T-helper 1 cell treated with Interleukin-12 subunit alpha and Interleukin-12 subunit beta and Interleukin-4 antibody, amounts not matched to agents 30 μg/mL and 1 μg/mL, for 36 hours (primary cell): ENCODE measurements around the gene RHOD.

Source experiments
- H3K27ac Mint-ChIP-seq: one replicate; pipeline ENCODE4 v1.8.0; 2021; ENCODE audit warnings: mild to moderate bottlenecking, mixed read lengths
- H3K27me3 Mint-ChIP-seq: one replicate; pipeline ENCODE4 v1.8.0; 2021; ENCODE audit warnings: low read depth, mixed read lengths
- H3K36me3 Mint-ChIP-seq: one replicate; pipeline ENCODE4 v1.8.0; 2021; ENCODE audit warnings: low read depth, mixed read lengths
- H3K4me1 Mint-ChIP-seq: one replicate; pipeline ENCODE4 v1.8.0; 2021; ENCODE audit warnings: low read depth, mixed read lengths
- H3K4me3 Mint-ChIP-seq: one replicate; pipeline ENCODE4 v1.8.0; 2021; ENCODE audit warnings: mild to moderate bottlenecking, moderate library complexity, mixed read lengths
- H3K9me3 Mint-ChIP-seq: one replicate; pipeline ENCODE4 v1.8.0; 2021; ENCODE audit warnings: mixed read lengths

RHOD gene

DNA sequence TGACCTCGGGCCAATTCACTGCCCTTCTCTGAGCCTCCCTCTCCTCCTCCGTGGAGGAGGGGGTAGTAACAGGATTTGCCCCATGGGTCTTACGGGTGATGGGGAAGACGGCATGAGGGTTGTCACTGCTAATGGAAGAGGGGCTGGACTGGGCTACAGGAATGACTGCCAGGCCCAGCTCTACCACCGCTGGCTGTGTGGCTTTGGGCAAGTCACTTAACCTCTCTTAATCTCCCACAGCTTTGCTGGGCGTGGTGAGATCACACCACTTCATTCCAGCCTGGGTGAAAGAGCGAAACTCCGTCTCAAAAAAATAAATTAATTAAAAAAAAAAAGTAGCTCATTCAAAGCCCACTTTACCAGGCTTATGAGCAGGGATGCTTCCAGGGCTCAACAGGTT is 30.9 kb upstream of the RHOD start:
- peaks cover 59% of the 10 kb centered on the region for H3K27me3 Mint-ChIP-seq
- no peaks in the 10 kb centered on the region for H3K36me3 Mint-ChIP-seq
- H3K9me3 Mint-ChIP-seq: no peaks in the 10 kb centered on the region
- H3K27ac Mint-ChIP-seq: no peak overlapping the region
- H3K4me1 Mint-ChIP-seq: peaks cover 11% of the 10 kb centered on the region
- H3K4me3 Mint-ChIP-seq: no peak overlapping the region

DNA sequence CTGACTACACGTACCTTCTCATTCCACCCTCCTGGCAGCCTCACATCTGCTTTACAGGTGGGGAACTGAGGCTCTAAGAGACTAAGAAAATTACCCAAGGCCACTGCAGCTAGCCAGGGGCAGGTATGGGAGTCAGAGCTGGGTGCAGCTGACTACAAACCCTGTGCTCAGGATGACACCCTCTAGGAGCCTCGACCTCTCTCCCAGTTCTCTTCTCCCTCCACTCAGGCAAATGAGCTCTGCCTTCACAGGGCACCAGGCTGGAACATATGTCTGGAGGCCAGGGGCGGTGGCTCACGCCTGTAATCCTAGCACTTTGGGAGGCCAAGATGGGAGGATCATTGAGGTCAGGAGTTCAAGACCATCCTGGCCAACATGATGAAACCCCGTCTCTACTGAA is 29.7 kb upstream of the RHOD start:
- Mint-ChIP-seq H3K4me3 (no peak overlapping the region), H3K36me3 (no peaks in the 10 kb centered on the region), H3K4me1 (peaks cover 11% of the 10 kb centered on the region), H3K27ac (no peak overlapping the region), H3K9me3 (no peaks in the 10 kb centered on the region), H3K27me3 (peaks cover 58% of the 10 kb centered on the region)

DNA sequence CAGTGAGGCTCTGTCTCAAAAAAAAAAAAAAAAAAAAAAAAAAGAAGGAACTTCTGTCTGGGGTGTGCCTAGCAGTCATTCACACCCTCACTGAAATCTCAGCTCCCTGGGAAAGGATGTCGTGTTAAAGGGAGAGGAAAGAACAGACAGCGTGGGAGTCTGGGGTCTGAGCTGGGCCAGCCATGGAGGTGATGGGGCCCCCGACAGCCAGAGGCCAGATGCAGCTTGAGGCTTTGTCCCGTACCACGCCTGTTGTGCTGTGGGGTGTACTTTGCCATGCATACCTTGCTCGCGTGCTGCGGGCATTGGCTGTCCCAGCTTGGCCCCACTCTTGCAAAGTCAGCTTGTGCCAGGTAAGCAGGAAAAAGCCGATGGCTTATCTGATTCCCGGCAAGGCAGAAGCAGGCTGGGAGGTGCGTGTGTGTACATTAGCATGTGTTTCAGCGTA is 29.1 kb upstream of the RHOD start:
- Mint-ChIP-seq H3K27ac (no peak overlapping the region), H3K9me3 (no peaks in the 10 kb centered on the region), H3K36me3 (no peaks in the 10 kb centered on the region), H3K27me3 (peaks cover 55% of the 10 kb centered on the region), H3K4me1 (peaks cover 11% of the 10 kb centered on the region), H3K4me3 (no peak overlapping the region)

DNA sequence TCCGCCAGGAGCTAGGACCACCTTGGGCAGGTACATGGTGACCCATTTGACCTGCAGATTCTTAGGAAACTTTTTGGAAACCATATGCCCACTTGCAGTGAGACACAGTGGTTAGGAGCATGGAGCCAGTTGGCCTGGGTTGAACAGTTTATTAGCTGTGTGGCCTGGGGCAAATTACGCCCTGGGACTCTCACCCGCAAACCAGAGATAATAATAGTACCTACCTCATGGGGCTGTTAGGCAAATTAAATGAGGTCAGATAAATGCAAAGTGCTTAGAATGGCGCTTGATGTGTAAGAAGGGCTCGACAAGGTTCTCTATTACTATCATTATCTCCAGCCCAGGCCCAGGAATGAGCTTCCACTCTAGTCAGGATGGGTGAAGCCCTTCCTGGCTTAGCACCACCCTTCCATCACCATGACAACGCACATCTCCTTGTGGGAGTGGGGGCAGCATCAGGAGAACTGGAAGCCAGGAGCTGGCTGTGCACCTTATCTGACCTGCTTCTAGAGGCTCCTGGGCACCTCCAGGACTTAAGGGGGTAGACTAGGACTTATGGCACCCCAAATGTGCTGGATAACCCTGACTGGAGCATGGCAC is 28.6 kb upstream of the RHOD start:
- Mint-ChIP-seq H3K36me3 (no peaks in the 10 kb centered on the region), H3K27ac (no peak overlapping the region), H3K4me3 (no peak overlapping the region), H3K9me3 (no peaks in the 10 kb centered on the region), H3K27me3 (peaks cover 52% of the 10 kb centered on the region), H3K4me1 (peaks cover 11% of the 10 kb centered on the region)

DNA sequence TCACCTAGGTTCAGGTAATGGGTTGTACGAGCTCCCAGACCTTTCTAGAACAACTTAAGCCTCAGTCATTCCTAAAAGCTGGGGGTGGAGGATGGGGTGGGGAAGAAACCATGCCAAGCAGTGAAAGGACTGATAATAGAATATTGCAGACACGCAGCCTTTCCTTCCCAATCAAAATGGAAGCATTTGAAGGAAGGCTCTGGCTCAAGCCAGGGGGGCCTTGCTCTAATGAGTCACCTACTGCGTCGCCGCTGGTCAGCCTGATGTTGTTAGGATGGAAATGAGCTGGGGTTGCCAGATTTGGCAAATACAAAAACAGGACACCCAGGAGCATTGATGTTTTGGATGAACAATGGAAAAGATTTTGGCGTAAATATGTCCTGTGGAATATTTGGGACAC is 27.5 kb upstream of the RHOD start:
- H3K36me3 Mint-ChIP-seq: no peaks in the 10 kb centered on the region
- peaks cover 45% of the 10 kb centered on the region for H3K27me3 Mint-ChIP-seq
- H3K9me3 Mint-ChIP-seq: no peaks in the 10 kb centered on the region
- no peak overlapping the region for H3K4me3 Mint-ChIP-seq
- no peak overlapping the region for H3K27ac Mint-ChIP-seq
- peaks cover 9% of the 10 kb centered on the region for H3K4me1 Mint-ChIP-seq

DNA sequence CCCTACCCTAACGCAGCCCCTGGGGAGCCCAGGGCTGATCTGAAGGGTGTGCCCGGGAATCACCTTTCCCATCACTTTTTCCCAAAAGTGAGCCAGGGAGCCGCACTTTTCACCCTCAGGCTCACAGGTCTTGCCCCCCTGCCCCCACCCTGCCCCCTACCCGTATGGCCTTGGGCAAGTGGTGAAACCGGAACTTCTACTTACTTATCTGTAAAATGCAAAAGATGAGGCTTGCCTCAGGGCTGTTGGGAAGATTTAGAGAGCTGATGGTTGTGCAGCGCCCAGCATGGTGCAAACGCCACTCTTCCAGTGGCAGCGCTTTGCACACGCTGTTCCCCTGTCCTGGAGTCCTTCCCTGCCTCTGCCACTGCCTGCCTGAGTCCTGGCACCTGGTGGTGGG is 25.7 kb upstream of the RHOD start:
- Mint-ChIP-seq H3K4me3 (no peak overlapping the region), H3K9me3 (no peaks in the 10 kb centered on the region), H3K4me1 (no peaks in the 10 kb centered on the region), H3K36me3 (no peaks in the 10 kb centered on the region), H3K27ac (no peak overlapping the region), H3K27me3 (peaks cover 28% of the 10 kb centered on the region)

DNA sequence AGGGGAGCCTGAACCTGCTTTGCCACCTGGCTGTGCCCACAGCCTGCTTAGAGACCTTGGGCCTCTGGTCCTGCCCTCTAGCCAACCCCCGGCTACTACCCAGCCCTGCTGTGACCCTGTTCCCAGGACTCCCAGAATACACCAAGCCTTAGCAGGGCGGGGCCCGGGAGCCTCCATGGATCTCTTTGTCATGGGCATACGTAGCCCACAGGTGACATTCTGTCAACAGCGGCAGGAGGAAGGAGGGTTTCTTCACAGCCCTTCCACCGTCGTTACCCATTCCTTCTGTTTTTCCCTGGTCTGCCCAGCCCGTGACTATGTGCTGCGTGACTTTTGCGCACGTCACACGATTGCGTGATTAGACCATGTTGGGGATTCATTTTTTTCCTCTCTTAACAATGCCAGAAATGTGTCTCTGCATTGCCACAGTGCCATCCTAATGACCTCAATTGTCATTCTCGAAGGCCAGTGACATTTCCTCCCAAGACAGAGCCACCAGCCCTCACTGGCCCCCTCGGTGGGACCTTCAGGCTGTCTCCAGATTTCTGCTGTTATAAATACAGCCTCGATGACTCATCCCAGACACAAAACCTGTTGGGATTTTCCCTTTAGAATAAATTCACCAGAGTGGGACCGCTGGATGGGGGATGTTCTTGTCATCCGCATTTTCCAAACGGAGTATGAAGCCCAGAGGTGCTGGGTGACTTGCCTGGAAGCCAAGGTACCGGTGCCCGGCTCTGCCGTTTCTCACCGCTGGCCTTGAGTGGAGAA is 24.7 kb upstream of the RHOD start:
- no peaks in the 10 kb centered on the region for H3K4me1 Mint-ChIP-seq
- no peaks in the 10 kb centered on the region for H3K36me3 Mint-ChIP-seq
- no peaks in the 10 kb centered on the region for H3K9me3 Mint-ChIP-seq
- H3K4me3 Mint-ChIP-seq: no peak overlapping the region
- peaks cover 30% of the 10 kb centered on the region for H3K27me3 Mint-ChIP-seq
- H3K27ac Mint-ChIP-seq: no peak overlapping the region

DNA sequence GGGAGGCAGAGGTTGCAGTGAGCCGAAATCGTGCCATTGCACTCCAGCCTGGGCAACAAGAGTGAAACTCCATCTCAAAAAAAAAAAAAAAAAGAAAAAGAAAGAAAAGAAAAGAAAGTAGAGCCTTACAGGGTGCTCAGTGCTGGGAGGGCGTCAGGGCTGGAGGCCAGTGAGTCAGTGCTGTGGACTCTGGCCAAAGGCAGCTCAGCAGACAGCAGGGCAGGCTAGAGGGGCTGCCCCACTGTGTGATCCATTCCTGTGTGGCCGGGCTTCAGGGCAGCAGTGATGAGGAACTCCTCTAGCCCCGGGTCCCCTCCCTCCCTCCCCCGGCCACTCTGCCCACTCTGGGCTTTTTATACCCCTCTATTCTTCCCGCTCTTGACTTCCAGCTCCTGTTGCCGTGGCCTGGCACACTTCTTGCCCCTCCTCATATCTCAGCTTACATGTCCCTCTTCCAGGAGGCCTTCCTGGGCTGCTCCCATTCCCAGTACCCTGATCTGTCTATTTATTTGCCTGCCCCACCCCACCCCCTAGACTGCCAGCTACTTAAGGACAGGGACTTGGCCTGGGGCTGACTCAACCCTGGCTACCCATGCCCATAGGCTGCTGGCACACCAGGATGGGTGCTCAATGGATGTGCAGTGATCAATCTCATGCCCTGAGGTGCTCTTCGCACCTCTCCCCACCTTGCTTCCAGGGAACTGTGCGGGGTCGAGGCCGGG is 23.7 kb upstream of the RHOD start:
- H3K4me1 Mint-ChIP-seq: no peaks in the 10 kb centered on the region
- H3K27ac Mint-ChIP-seq: no peak overlapping the region
- no peaks in the 10 kb centered on the region for H3K9me3 Mint-ChIP-seq
- no peak overlapping the region for H3K4me3 Mint-ChIP-seq
- H3K27me3 Mint-ChIP-seq: peaks cover 33% of the 10 kb centered on the region
- no peaks in the 10 kb centered on the region for H3K36me3 Mint-ChIP-seq

DNA sequence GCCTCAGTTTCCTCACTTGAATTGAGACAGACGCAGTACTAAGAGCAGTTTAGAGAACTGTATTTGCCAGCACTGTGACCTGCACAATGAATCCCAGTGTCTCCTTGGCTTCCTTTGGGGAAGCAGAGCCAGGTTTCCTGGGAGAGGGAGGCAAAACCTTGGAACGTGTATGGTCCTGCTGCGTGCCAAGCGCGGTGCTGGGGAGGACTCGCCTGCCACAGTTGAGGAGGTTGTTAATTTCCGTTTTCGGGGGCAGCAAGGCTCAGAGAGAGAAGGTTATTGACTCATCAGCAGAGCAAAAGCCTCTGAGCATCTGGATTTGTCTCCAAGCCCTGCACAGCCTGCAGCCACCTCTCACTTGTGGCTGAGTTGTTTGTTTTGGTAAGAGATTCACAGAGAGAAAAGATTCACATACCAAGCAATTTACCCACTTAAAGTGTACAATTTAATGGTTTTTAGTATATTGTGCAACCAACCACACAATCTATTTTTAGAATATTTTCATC is 22.9 kb upstream of the RHOD start:
- H3K4me3 Mint-ChIP-seq: no peak overlapping the region
- H3K36me3 Mint-ChIP-seq: no peaks in the 10 kb centered on the region
- H3K27ac Mint-ChIP-seq: no peak overlapping the region
- no peaks in the 10 kb centered on the region for H3K9me3 Mint-ChIP-seq
- H3K27me3 Mint-ChIP-seq: peaks cover 33% of the 10 kb centered on the region
- no peaks in the 10 kb centered on the region for H3K4me1 Mint-ChIP-seq

DNA sequence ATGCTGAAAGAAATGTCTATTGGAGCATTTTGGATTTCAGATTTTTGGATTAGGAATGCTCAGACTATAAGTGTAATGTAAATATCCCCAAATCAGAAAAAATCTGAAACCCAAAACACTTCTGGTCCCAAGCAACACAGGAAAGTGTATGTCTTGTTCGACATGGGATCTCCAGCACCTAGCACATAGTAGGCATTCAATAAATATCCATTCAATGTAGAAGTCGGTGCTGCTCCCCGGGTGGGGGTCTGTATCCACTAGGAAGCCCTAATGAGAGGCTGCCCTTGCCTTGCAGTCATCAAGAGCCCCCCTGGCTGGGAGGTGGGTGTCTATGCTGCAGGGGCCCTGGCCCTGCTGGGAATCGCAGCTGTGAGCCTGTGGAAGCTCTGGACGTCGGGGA is 22.3 kb upstream of the RHOD start:
- Mint-ChIP-seq H3K4me3 (no peak overlapping the region), H3K27me3 (peaks cover 33% of the 10 kb centered on the region), H3K9me3 (no peaks in the 10 kb centered on the region), H3K4me1 (no peaks in the 10 kb centered on the region), H3K27ac (no peak overlapping the region), H3K36me3 (no peaks in the 10 kb centered on the region)

DNA sequence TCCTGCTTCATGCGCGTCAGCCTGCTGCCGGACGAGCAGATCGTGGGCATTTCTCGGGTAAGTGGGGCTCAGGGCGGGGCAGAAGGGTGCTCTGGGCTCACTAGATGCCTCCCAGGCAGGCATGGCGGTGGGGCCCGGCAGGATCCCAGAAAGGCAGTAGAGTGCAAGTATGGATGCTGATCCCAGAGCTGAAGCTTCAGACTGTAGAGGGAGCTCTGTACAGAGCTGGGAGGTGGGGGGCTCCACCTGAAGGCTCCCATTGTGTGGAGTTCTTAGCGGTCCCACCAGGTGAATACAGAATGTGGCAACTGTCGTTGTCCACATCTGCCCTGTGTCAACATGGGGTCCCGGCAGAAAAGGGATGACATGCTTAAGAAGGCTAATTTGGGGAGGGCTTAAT is 16.5 kb upstream of the RHOD start:
- no peaks in the 10 kb centered on the region for H3K4me1 Mint-ChIP-seq
- no peak overlapping the region for H3K4me3 Mint-ChIP-seq
- no peaks in the 10 kb centered on the region for H3K36me3 Mint-ChIP-seq
- H3K27ac Mint-ChIP-seq: no peak overlapping the region
- H3K9me3 Mint-ChIP-seq: no peaks in the 10 kb centered on the region
- peaks cover 12% of the 10 kb centered on the region for H3K27me3 Mint-ChIP-seq

DNA sequence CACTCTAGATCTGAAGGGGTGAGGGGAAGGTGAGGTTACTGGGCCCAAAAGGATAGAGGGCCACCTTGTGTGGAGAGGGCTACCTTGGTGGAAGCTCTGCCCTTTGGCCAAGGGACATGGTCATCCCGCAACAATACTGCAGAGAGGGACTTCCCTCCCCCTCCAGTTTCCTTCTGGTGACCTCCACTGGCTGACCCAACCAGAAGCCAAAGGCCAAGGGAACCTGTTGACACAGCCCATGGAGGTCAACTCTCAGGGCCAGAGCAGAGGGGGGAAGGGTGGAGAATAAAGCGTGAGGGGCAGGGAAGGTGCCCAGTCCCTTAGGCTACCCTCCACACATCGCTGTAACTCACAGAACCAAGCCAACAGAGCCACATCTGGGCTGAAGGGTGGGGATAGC is 15.0 kb upstream of the RHOD start:
- Mint-ChIP-seq H3K9me3 (no peaks in the 10 kb centered on the region), H3K4me1 (no peaks in the 10 kb centered on the region), H3K27me3 (peaks cover 6% of the 10 kb centered on the region), H3K36me3 (no peaks in the 10 kb centered on the region), H3K27ac (no peak overlapping the region), H3K4me3 (no peak overlapping the region)

DNA sequence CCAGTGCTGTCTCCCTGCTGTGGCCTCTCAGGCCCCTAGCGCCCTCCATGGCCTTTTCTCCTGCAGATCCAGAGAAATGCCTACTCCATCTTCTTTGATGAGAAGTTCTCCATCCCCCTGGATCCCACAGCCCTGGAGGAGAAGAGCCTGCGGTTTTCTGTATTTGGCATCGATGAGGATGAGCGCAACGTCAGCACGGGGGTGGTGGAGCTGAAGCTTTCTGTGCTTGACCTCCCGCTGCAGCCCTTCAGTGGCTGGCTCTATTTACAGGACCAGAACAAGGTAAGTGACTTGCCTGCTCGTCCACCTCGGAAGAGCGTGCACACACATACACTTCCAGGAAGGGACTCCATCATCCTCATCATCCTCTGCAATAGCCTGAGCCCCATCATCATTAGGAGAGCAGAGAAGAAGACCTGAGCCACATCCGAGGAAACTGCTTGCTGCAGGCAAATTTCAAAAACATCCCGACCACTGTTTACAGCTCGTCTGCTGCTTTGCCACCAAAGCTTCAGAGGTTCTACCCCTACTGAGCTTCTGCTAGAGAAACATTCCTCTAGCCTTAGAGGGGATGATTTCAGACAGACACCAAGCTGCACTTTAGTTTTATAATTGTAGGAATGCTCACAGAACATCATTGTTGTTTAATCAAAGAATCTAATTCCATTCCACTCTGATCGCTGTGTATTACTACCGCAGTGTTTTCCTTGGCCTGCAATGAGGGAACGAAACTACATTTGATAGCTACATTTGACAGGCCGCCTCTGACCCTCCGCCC is 12.9 kb upstream of the RHOD start:
- Mint-ChIP-seq H3K4me3 (no peak overlapping the region), H3K4me1 (no peaks in the 10 kb centered on the region), H3K27me3 (no peaks in the 10 kb centered on the region), H3K36me3 (no peaks in the 10 kb centered on the region), H3K9me3 (no peaks in the 10 kb centered on the region), H3K27ac (no peak overlapping the region)

DNA sequence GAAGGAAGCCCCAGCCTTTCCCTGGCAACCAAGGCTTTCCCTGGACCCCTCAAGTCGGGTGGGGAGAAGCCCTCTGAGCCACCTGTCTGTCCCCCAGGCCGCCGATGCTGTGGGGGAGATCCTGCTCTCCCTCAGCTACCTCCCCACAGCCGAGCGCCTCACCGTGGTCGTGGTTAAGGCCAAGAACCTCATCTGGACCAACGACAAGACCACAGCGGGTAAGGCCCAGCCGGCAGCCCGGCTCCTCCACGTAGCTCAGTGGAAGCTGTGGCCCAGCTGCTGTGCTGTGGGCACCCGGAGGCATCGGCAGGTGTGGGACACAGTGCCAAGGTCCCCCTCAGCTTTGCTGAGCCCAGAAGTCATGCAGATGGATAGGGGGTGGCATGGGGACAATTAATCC is 12.2 kb upstream of the RHOD start:
- H3K9me3 Mint-ChIP-seq: no peaks in the 10 kb centered on the region
- no peak overlapping the region for H3K27ac Mint-ChIP-seq
- H3K4me3 Mint-ChIP-seq: no peak overlapping the region
- no peaks in the 10 kb centered on the region for H3K36me3 Mint-ChIP-seq
- no peaks in the 10 kb centered on the region for H3K27me3 Mint-ChIP-seq
- no peaks in the 10 kb centered on the region for H3K4me1 Mint-ChIP-seq
